Mucosa of descending colon (tissue), 3 donors: Measurements from ENCODE around the gene C16orf90. TPM values are rescaled to one million over a fixed set of nuclear protein-coding genes. Genes with fewer than 3 reads are reported as not detected.

ENCODE experiments used
- ATAC-seq: fragments of 200-7000 bp; cut with Tn5 transposase; one replicate; pipeline ENCODE4 v1.9.1; 2020; ENCODE audit warnings: mild to moderate bottlenecking, moderate library complexity
- DNase-seq, 3 donors: peaks; one replicate each; pipeline ENCODE4 v3.0.0-alpha.2; 2020
- H3K36me3 ChIP-seq: fragments of 200-600 bp; one replicate; pipeline ENCODE4 v1.8.0; 2021; ENCODE audit warnings: low read depth, mild to moderate bottlenecking
- H3K4me1 ChIP-seq: fragments of 200-600 bp; one replicate; pipeline ENCODE4 v1.8.0; 2021; ENCODE audit warnings: low read depth, mild to moderate bottlenecking
- H3K4me3 ChIP-seq: fragments of 200-600 bp; one replicate; pipeline ENCODE4 v1.8.0; 2021; ENCODE audit warnings: mild to moderate bottlenecking
- H3K9me3 ChIP-seq: fragments of 200-600 bp; one replicate; pipeline ENCODE4 v1.8.0; 2021; ENCODE audit warnings: mild to moderate bottlenecking
- intact Hi-C, 2 donors: fragments of 100-400 bp; cut with DNase I in 1 of 2; cut with micrococcal nuclease in 1 of 2; formaldehyde crosslinking; loops; one replicate each; pipeline versions ENCODE4 v1.11.0 to v1.11.1; 2022; cut with DNase I, micrococcal nuclease
- total RNA-seq, 3 donors: library from RNA; stranded (reverse); fragmentation: NEBNext Ultra II Directional in 2 of 3; extraction: Animal tissue kit (Norgen Biotek cat#: 25700) in 2 of 3; gene quantifications; one replicate each; pipeline versions ENCODE4 v1.2.1 to v1.2.4, GENCODE V29; 2021 to 2023
- TF ChIP-seq, protein P1 (sequence below): fragments of 200-600 bp; IDR thresholded peaks from one replicate; pipeline ENCODE4 v1.8.0; 2022; ENCODE audit warnings: antibody characterized with exemption, mild to moderate bottlenecking
- donor health status: DM: no; HTN: no; CAD: no; lungs with moderate emphysema.
- donor health status: DM: no; HTN: no; CAD: no.
- donor health status: DM: no; HTN: yes; CAD: no.

The C16orf90 gene
- total RNA-seq, 3 donors from 2014 or later, result not detected

- Histone ChIP-seq H3K4me3 (no peak overlapping the region), H3K4me1 (peaks cover 26% of the 10 kb centered on the region), H3K9me3 (no peaks in the 10 kb centered on the region), H3K36me3 (no peaks in the 10 kb centered on the region)
- DNase-seq, result no peak
- intact Hi-C loops, result no loop called here
- ATAC-seq, result no peak
- TF ChIP-seq, protein P1, sequence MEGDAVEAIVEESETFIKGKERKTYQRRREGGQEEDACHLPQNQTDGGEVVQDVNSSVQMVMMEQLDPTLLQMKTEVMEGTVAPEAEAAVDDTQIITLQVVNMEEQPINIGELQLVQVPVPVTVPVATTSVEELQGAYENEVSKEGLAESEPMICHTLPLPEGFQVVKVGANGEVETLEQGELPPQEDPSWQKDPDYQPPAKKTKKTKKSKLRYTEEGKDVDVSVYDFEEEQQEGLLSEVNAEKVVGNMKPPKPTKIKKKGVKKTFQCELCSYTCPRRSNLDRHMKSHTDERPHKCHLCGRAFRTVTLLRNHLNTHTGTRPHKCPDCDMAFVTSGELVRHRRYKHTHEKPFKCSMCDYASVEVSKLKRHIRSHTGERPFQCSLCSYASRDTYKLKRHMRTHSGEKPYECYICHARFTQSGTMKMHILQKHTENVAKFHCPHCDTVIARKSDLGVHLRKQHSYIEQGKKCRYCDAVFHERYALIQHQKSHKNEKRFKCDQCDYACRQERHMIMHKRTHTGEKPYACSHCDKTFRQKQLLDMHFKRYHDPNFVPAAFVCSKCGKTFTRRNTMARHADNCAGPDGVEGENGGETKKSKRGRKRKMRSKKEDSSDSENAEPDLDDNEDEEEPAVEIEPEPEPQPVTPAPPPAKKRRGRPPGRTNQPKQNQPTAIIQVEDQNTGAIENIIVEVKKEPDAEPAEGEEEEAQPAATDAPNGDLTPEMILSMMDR, result no peak
These were observed 24.6 kb downstream of the C16orf90 start for GRCh38 chr16:3470723-3471122.

- ATAC-seq (no peak), DNase-seq (no peak)
- Histone ChIP-seq H3K9me3 (no peaks in the 10 kb centered on the region), H3K36me3 (no peaks in the 10 kb centered on the region), H3K4me3 (no peak overlapping the region), H3K4me1 (peaks cover 18% of the 10 kb centered on the region)
- TF ChIP-seq, protein P1, result no peak
- intact Hi-C loops, result no loop called here
These were observed 25.6 kb downstream of the C16orf90 start for GRCh38 chr16:3469736-3470135.

- H3K9me3 ChIP-seq, result no peaks in the 10 kb centered on the region
- no peak overlapping the region for H3K4me3 ChIP-seq
- intact Hi-C loops, result no loop called here
- no peaks in the 10 kb centered on the region for H3K36me3 ChIP-seq
- H3K4me1 ChIP-seq, result peaks cover 12% of the 10 kb centered on the region
- no peak for DNase-seq
- TF ChIP-seq, protein P1, result no peak
- no peak for ATAC-seq
These were observed 26.8 kb downstream of the C16orf90 start for GRCh38 chr16:3468501-3468900.

DNA sequence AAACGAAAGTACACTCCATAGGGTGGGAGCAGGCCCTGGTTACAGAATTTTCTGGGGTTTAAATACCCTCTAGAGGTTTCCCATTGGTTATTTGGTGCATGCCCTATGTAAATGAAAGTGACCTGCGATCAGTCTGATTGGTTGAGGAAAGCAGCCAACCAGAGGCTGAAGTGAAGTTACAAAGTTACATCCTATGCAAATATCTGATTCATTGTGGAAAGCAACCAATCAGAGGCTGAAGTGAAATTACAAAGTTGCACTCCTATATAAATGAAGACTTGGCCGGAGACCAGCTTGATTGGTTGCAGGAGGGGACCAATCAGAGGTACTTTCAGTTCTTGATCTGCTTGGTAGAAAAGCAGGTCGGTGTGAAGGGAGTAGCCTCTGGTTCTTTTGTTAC lies 27.4 kb downstream of the C16orf90 start:
- intact Hi-C loops, result no loop called here

DNA sequence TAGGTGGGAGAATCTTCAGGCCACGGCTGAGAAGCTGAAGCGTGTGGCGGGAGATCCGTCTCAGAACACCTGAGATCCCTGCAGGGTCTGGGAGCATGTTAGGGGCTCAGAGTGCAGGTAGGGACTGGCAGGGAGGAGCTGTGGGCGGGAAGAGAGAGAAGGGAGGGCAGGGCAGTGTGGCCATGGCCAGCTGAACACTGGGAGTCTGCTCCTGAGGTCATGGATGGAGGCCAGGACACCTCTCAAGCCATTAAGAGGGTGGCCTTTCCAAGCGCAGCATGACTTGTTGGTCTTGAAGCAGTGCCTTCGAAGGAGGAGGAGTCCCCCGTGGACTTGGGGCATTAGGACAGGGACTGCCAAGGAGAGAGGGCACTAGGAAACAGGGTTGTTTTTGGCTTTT lies 28.1 kb downstream of the C16orf90 start:
- TF ChIP-seq, protein P1, result no peak
- H3K9me3 ChIP-seq, result no peaks in the 10 kb centered on the region
- ATAC-seq (no peak), DNase-seq (no peak)
- intact Hi-C loops, result no loop called here
- H3K4me1 ChIP-seq, result peaks cover 8% of the 10 kb centered on the region
- no peak overlapping the region for H3K4me3 ChIP-seq
- H3K36me3 ChIP-seq, result no peaks in the 10 kb centered on the region

More for the DNA sequence above, 27.4 kb downstream of the C16orf90 start:
- TF ChIP-seq, protein P1, result no peak
- H3K4me3 ChIP-seq, result no peak overlapping the region
- H3K36me3 ChIP-seq, result no peaks in the 10 kb centered on the region
- DNase-seq (no peak), ATAC-seq (peak; percentile 30)
- H3K9me3 ChIP-seq, result no peaks in the 10 kb centered on the region
- H3K4me1 ChIP-seq, result peaks cover 12% of the 10 kb centered on the region

DNA sequence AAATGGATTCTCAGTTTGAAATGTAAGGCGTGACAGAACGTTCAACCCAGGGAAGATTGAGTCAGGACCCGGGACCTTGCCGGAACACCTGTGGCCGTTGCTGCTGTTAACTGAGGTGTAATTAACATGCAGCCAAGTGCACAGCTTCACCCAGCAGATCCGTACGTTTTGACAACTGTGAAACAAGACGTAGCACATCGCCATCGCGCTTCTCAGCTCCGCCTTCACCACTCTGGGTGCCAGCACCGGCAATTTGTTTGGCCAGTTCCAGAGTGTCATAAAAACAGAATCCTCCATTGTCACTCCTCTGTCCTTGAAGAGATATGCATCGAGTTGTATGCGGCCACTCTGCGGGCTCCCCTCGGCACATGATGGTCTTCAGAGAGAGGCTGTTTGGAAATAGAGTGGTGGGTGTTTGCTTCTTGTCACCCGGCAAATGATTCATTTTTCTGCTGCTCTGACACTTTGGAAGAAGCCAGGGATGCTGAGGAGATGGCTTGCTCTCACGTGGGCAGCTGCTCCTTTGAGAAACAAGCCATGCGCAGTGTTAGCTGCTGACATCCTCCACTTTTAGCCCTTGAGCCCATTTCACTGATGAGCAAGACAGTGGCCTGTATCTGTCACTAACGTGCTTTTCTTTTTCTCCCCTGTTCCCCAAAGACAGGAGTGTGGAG lies 29.2 kb downstream of the C16orf90 start:
- TF ChIP-seq, protein P1, result no peak
- Histone ChIP-seq H3K4me3 (no peak overlapping the region), H3K9me3 (no peaks in the 10 kb centered on the region), H3K4me1 (peaks cover 16% of the 10 kb centered on the region), H3K36me3 (no peaks in the 10 kb centered on the region)
- intact Hi-C loops, result no loop called here
- DNase-seq (no peak), ATAC-seq (no peak)
